SK-N-MC (cell line): Measurements from ENCODE around the gene CSNK1E.

Experiments used
- EZH2 ChIP-seq: fragments of 200-600 bp; sonication (generic); IDR thresholded peaks from one replicate; pipeline ENCODE4 v1.6.1; 2017; ENCODE audit warnings: antibody characterized with exemption
- POLR2AphosphoS5 ChIP-seq: IDR thresholded peaks from 2 replicates; pipeline ENCODE4 v1.6.1; 2012; ENCODE audit warnings: mild to moderate bottlenecking, low read depth, low read length, borderline replicate concordance

DNA sequence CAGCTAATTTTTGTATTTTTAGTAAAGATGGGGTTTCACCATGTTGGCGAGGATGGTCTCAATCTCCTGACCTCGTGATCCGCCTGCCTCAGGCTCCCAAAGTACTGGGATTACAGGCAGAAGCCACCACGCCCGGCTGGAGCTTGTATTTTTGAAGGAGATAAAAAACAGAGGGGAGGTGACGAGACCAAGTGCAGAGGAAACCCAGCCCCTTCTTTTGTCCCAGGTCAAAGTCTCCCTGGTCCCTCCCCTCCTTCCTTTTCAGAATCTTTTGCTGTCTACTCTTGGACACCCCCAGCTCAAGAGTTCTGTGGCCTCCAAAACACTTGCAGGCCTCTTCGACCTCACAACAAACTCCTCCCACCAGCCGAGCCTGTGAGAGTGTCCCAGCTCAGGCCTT is 32.2 kb downstream of the CSNK1E start:
- TF ChIP-seq POLR2AphosphoS5 (no peak), EZH2 (no peak)
